Measurements from ENCODE around the gene MUSTN1.

MUSTN1 gene

GRCh38 chr3:52834871-52835501 lies at the start of gene MUSTN1:
Gene MUSTN1, minus strand, starts transcription at chr3:52835019. Its CDS starts 71 bp downstream, at chr3:52834948.
- no peak for DNase-seq

GRCh38 chr3:52882377-52882776 lies 47.6 kb upstream of the MUSTN1 start:
- DNase-seq = no peak

GRCh38 chr3:52881871-52882270 lies 47.1 kb upstream of the MUSTN1 start:
- DNase-seq = no peak

GRCh38 chr3:52880474-52880873 lies 45.7 kb upstream of the MUSTN1 start:
- DNase-seq = no peak

- DNase-seq = no peak
Measured at GRCh38 chr3:52880047-52880446, 45.2 kb upstream of the MUSTN1 start.

- DNase-seq = no peak
Measured at GRCh38 chr3:52879581-52879980, 44.8 kb upstream of the MUSTN1 start.

- no peak for DNase-seq
Measured at GRCh38 chr3:52879090-52879489, 44.3 kb upstream of the MUSTN1 start.

GRCh38 chr3:52877085-52877484 lies 42.3 kb upstream of the MUSTN1 start:
- no peak for DNase-seq

- no peak for DNase-seq
Measured at GRCh38 chr3:52874864-52875587, 40.2 kb upstream of the MUSTN1 start.

- no peak for DNase-seq
Measured at GRCh38 chr3:52874160-52874701, 39.4 kb upstream of the MUSTN1 start.

- DNase-seq = no peak
Measured at GRCh38 chr3:52873433-52874159, 38.8 kb upstream of the MUSTN1 start.

GRCh38 chr3:52872245-52872644 lies 37.4 kb upstream of the MUSTN1 start:
- DNase-seq = no peak

GRCh38 chr3:52871761-52872160 lies 36.9 kb upstream of the MUSTN1 start:
- DNase-seq = no peak

- DNase-seq = no peak
Measured at GRCh38 chr3:52870471-52870870, 35.7 kb upstream of the MUSTN1 start.

- DNase-seq = no peak
Measured at GRCh38 chr3:52866427-52866826, 31.6 kb upstream of the MUSTN1 start.

- no peak for DNase-seq
Measured at GRCh38 chr3:52865994-52866393, 31.2 kb upstream of the MUSTN1 start.

- no peak for DNase-seq
Measured at GRCh38 chr3:52860424-52860768, 25.6 kb upstream of the MUSTN1 start.

GRCh38 chr3:52859686-52860423 lies 25.0 kb upstream of the MUSTN1 start:
- DNase-seq = no peak

- DNase-seq = no peak
Measured at GRCh38 chr3:52857864-52858263, 23.0 kb upstream of the MUSTN1 start.

- DNase-seq = no peak
Measured at GRCh38 chr3:52857133-52857532, 22.3 kb upstream of the MUSTN1 start.

GRCh38 chr3:52856666-52857065 lies 21.8 kb upstream of the MUSTN1 start:
- no peak for DNase-seq

- DNase-seq = no peak
Measured at GRCh38 chr3:52854013-52854412, 19.2 kb upstream of the MUSTN1 start.

GRCh38 chr3:52852419-52852818 lies 17.6 kb upstream of the MUSTN1 start:
- no peak for DNase-seq

All from hematopoietic multipotent progenitor cell treated with erythropoietin and hydrocortisone succinate and interleukin-3 and kit ligand, for 8 days (in vitro differentiated cells).